Transverse colon (tissue), 4 donors: ENCODE measurements around the gene WDR17.

ENCODE experiments used
- EP300 ChIP-seq: sonication (generic); formaldehyde crosslinking; IDR thresholded peaks from one replicate; pipeline ENCODE4 v1.6.1; 2017; ENCODE audit warnings: antibody characterized with exemption, low read depth
- POLR2A ChIP-seq: fragments of 450-650 bp; IDR thresholded peaks from one replicate; pipeline ENCODE4 v1.6.1; 2016; ENCODE audit warnings: antibody characterized with exemption, mild to moderate bottlenecking, moderate library complexity
- POLR2AphosphoS5 ChIP-seq, 3 donors: sonication (generic); formaldehyde crosslinking; IDR thresholded peaks; one replicate each; pipeline ENCODE4 v1.6.1; 2016; ENCODE audit warnings: antibody characterized with exemption in 3 of 3
- TF ChIP-seq, protein P1 (sequence below), 5 experiments: fragments of 200-600 bp in 3 of 5; fragments of 450-650 bp in 2 of 5; sonication (generic) in 3 of 5; IDR thresholded peaks; 1 replicate in 2 of 5; 2 replicates in 3 of 5; pipeline ENCODE4 v1.5.1; 2016 to 2017; ENCODE audit warnings: antibody characterized with exemption in 5 of 5, inconsistent platforms in 3 of 5, mild to moderate bottlenecking in 2 of 5, moderate library complexity in 1 of 5

DNA sequence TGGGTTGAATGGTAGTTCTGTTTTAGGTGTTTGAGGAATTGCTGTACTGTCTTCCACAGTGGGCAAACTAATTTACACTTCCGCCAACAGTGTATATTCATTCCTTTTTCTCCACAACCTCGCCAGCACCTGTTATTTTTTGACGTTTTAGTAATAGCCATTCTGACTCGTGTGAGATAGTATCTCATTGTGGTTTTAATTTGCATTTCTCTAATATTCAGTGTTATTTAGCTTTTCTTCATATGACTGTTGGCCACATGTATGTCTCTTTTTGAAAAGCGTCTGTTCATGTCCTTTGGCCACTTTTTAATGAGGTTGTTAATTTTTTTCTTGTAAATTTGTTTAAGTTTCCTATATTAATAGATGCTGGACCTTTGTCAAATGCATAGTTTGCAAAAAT, 26.9 kb upstream of the WDR17 start:
- TF ChIP-seq, protein P1, sequence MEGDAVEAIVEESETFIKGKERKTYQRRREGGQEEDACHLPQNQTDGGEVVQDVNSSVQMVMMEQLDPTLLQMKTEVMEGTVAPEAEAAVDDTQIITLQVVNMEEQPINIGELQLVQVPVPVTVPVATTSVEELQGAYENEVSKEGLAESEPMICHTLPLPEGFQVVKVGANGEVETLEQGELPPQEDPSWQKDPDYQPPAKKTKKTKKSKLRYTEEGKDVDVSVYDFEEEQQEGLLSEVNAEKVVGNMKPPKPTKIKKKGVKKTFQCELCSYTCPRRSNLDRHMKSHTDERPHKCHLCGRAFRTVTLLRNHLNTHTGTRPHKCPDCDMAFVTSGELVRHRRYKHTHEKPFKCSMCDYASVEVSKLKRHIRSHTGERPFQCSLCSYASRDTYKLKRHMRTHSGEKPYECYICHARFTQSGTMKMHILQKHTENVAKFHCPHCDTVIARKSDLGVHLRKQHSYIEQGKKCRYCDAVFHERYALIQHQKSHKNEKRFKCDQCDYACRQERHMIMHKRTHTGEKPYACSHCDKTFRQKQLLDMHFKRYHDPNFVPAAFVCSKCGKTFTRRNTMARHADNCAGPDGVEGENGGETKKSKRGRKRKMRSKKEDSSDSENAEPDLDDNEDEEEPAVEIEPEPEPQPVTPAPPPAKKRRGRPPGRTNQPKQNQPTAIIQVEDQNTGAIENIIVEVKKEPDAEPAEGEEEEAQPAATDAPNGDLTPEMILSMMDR (IDR thresholded peaks at IDR 0.05) = no peak
- TF ChIP-seq POLR2A (no peak), POLR2AphosphoS5 (IDR thresholded peaks at IDR 0.05) (no peak), EP300 (no peak)
